ENCODE data around the gene DOCK1.
"Not testable (repeated sequence)": the region's sequence is repeated elsewhere in the genome, so short reads cannot be mapped to it uniquely, and the experiment has no call there.

The DOCK1 gene

DNA sequence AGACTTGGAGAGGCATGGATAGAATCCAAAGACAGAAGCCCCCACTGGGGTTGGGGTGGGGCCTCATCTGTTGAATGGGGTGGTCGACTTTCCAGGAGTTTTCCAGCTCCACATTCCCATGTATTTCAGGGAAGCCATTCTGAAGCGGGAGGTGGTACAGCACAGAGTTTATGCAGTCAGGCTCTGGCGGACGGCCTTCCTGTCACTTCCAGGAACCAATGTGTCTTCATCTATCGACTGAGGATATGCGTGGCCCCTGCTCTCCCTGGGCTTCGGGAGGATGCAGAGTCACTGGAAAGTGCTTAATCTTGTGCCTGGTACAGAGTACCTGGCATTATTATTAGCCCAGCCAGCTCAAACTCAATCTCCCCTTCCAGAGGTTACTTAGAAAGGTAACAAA lies 26.3 kb downstream of the DOCK1 start:
- TF ChIP-seq, protein P1, sequence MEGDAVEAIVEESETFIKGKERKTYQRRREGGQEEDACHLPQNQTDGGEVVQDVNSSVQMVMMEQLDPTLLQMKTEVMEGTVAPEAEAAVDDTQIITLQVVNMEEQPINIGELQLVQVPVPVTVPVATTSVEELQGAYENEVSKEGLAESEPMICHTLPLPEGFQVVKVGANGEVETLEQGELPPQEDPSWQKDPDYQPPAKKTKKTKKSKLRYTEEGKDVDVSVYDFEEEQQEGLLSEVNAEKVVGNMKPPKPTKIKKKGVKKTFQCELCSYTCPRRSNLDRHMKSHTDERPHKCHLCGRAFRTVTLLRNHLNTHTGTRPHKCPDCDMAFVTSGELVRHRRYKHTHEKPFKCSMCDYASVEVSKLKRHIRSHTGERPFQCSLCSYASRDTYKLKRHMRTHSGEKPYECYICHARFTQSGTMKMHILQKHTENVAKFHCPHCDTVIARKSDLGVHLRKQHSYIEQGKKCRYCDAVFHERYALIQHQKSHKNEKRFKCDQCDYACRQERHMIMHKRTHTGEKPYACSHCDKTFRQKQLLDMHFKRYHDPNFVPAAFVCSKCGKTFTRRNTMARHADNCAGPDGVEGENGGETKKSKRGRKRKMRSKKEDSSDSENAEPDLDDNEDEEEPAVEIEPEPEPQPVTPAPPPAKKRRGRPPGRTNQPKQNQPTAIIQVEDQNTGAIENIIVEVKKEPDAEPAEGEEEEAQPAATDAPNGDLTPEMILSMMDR (IDR thresholded peaks at IDR 0.05; ENCODE audit: low read depth, low read length, missing control alignments) = no peak
- H3K4me3 ChIP-seq (ENCODE audit: low read depth, low read length) = no peak overlapping the region
- DNase-seq (ENCODE audit: low read depth) = no peak

GRCh38 chr10:126932516-126932915 lies 27.3 kb downstream of the DOCK1 start:
- H3K4me3 ChIP-seq (ENCODE audit: low read depth, low read length) = no peak overlapping the region
- DNase-seq (ENCODE audit: low read depth) = no peak
- TF ChIP-seq, protein P1 (IDR thresholded peaks at IDR 0.05; ENCODE audit: low read depth, low read length, missing control alignments) = no peak

- DNase-seq (ENCODE audit: low read depth) = no peak
- TF ChIP-seq, protein P1 (IDR thresholded peaks at IDR 0.05; ENCODE audit: low read depth, low read length, missing control alignments) = no peak
- H3K4me3 ChIP-seq (ENCODE audit: low read depth, low read length) = no peak overlapping the region
Measured at GRCh38 chr10:126933116-126933515, 27.9 kb downstream of the DOCK1 start.

DNA sequence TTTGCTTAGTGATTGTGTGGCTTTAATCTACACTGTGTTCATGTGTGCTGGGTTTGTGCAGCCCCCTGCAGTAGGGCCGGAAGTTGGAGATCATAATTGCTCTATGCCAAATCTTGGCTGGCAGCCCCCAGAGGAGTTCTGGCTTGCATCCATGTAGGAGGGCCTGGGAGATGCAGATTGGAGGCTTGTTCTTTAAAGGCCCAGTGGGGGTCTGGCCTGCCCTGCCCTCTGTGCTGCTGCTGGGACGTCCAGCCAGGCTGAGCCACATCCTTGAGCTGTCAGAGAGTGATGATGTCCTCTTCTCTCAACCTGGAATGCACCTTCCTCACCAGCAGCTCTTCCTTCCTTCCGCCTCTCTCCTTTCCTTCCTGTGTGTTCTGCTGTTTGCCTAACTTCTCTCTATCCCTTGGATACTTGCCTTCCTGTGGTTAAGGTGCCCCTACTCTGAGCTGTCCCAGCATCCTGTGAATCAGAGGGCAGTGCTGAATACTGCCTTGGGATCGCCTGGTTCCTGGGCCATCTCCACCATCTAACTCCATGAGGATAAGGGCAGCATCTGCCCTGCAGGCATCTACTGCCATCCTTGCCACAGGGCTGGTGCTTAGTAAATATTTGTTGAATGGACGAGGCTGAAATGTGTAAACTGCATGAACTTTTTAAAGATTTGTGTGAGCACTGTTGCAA lies 30.2 kb downstream of the DOCK1 start:
- DNase-seq (ENCODE audit: low read depth) = no peak
- TF ChIP-seq, protein P1 (IDR thresholded peaks at IDR 0.05; ENCODE audit: low read depth, low read length, missing control alignments) = no peak
- no peak overlapping the region for H3K4me3 ChIP-seq (ENCODE audit: low read depth, low read length)

DNA sequence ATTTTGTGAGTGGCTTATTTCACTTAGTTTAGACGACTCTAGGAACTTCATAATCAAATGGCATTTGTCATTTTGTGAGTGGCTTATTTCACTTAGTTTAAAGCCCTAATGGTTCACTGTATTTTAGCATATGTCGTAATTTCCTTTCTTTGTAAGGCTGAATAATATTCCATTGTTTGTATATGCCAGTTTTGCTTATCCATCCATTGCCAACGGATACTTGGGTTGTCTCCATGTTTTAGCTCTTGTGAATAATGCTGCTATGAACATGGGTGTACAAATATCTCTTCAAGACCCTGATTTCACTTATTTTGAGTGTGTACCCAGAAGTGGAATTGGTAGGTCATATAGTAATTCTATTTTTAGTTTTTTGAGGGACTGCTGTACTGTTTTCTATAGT lies 31.8 kb downstream of the DOCK1 start:
- TF ChIP-seq, protein P1 (IDR thresholded peaks at IDR 0.05; ENCODE audit: low read depth, low read length, missing control alignments) = no peak
- no peak overlapping the region for H3K4me3 ChIP-seq (ENCODE audit: low read depth, low read length)
- DNase-seq (ENCODE audit: low read depth) = no peak

DNA sequence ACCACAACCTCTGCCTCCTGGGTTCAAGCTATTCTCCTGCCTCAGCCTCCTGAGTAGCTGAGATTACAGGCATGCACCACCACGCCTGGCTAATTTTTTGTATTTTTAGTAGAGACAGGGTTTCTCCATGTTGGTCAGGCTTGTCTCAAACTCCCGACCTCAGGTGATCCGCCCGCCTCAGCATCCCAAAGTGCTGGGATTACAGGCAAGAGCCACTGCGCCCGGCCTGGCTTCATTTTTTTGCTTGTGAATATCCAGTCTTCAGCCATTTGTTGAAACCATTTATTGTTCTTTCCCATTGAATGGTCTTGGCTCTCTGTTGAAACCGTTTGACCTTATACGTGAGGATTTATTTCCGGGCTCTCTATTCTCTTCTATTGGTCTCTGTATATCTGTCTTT lies 32.9 kb downstream of the DOCK1 start:
- not testable (repeated sequence) for DNase-seq (ENCODE audit: low read depth); H3K4me3 ChIP-seq (ENCODE audit: low read depth, low read length)

- H3K4me3 ChIP-seq (ENCODE audit: low read depth, low read length) = no peak overlapping the region
- TF ChIP-seq, protein P1 (IDR thresholded peaks at IDR 0.05; ENCODE audit: low read depth, low read length, missing control alignments) = no peak
- DNase-seq (ENCODE audit: low read depth) = no peak
Measured at GRCh38 chr10:126939706-126940105, 34.5 kb downstream of the DOCK1 start.
